A673 (cell line): Measurements from ENCODE around the gene KCNG2. TPM values are rescaled to one million over a fixed set of nuclear protein-coding genes. Genes with fewer than 3 reads are reported as not detected.

Source experiments
- BruUV-seq: library from RNA; stranded (reverse); fragments of 400-500 nt; replicated peaks from 2 replicates; lab custom pipeline; 2021; lab: Mats Ljungman, UMichigan
- CTCF ChIA-PET: fragments of 300-600 bp; sonication (Branson Sonifier 250); formaldehyde crosslinking; loops from one replicate; lab custom pipeline; 2022; ENCODE audit warnings: antibody characterized with exemption; lab: Charles Lee
- POLR2A ChIA-PET: fragments of 300-600 bp; sonication (Branson Sonifier 250); formaldehyde crosslinking; loops from one replicate; lab custom pipeline; 2022; ENCODE audit warnings: antibody characterized with exemption; ENCODE audit not compliant: low non-redundant PET; lab: Charles Lee
- DNase-seq: peaks from one replicate; pipeline ENCODE4 v3.0.0-alpha.2; 2015; ENCODE audit warnings: low spot score
- H3K27ac ChIP-seq: fragments of 200-600 bp; sonication (generic); 2 replicates; pipeline ENCODE4 v1.5.1; 2016; ENCODE audit warnings: mixed run types, low read depth, mild to moderate bottlenecking, mixed read lengths, antibody characterized with exemption, low read length; ENCODE audit not compliant: poor library complexity, severe bottlenecking
- H3K27me3 ChIP-seq: fragments of 200-600 bp; sonication (generic); replicated peaks from 2 replicates; pipeline ENCODE4 v1.6.1; 2017; ENCODE audit warnings: mixed run types, low read depth, mild to moderate bottlenecking, mixed read lengths, antibody characterized with exemption, low read length; ENCODE audit not compliant: insufficient read depth, poor library complexity
- H3K36me3 ChIP-seq: fragments of 200-600 bp; sonication (generic); 2 replicates; pipeline ENCODE4 v1.6.1; 2016; ENCODE audit warnings: mixed run types, mild to moderate bottlenecking, mixed read lengths, antibody characterized with exemption, low read length; ENCODE audit not compliant: insufficient read depth, poor library complexity, severe bottlenecking
- H3K4me1 ChIP-seq: fragments of 200-600 bp; sonication (generic); 2 replicates; pipeline ENCODE4 v1.6.1; 2017; ENCODE audit warnings: mixed run types, mild to moderate bottlenecking, mixed read lengths, antibody characterized with exemption, low read length; ENCODE audit not compliant: insufficient read depth, poor library complexity, severe bottlenecking
- H3K4me3 ChIP-seq: fragments of 200-600 bp; sonication (generic); 2 replicates; pipeline ENCODE4 v1.5.1; 2016; ENCODE audit warnings: low read depth, mixed run types, mild to moderate bottlenecking, mixed read lengths, low read length; ENCODE audit not compliant: poor library complexity, severe bottlenecking
- H3K9me3 ChIP-seq: fragments of 200-600 bp; sonication (generic); 2 replicates; pipeline ENCODE4 v1.6.1; 2016; ENCODE audit warnings: mixed run types, low read depth, mild to moderate bottlenecking, mixed read lengths, antibody characterized with exemption, low read length; ENCODE audit not compliant: poor library complexity, severe bottlenecking
- EZH2 ChIP-seq: fragments of 200-600 bp; sonication (generic); IDR thresholded peaks from 2 replicates; pipeline ENCODE4 v1.6.1; 2017; ENCODE audit warnings: borderline replicate concordance, low read depth, mild to moderate bottlenecking, mixed read lengths, antibody characterized with exemption, low read length; ENCODE audit not compliant: poor library complexity, severe bottlenecking
- intact Hi-C: fragments of 100-400 bp; cut with micrococcal nuclease; formaldehyde crosslinking; loops from one replicate; pipeline ENCODE4 v1.10.0; 2022; ENCODE audit not compliant: unreplicated experiment
- total RNA-seq: library from RNA; stranded (reverse); gene quantifications from 2 replicates; pipeline ENCODE4 v1.2.3, GENCODE V29; 2021
- TF ChIP-seq, protein P1 (sequence below): fragments of 300-800, 200-600 bp; sonication (generic); conservative IDR thresholded peaks from 2 replicates; pipeline ENCODE4 v1.5.1; 2017; ENCODE audit warnings: low read depth, mild to moderate bottlenecking, antibody characterized with exemption, low read length, moderate library complexity, mixed read lengths

KCNG2 gene
- total RNA-seq, 1 experiment from 2014 or later = not detected

DNA sequence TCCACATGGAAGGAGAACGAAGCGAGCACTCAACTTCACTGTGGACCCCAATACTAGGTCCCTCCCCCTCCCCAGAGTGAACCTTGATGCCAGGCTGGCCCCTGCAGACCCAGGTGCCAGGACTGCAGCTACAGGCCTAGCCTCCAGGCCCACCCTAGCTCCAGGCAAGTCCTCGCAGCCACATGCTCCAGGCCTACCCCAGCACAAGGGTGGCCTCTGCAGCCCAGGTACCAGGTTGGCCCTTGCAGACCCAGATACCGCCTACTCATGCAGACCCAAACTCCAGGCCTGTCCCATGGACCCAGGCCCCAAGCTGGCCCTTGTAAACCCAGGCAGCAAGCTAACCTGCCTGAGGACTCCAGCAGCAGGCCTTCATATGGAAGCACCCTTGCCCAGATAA lies 44.2 kb downstream of the KCNG2 start:
- CTCF ChIA-PET = no interaction called here

GRCh38 chr18:79844999-79845563 lies 47.3 kb downstream of the KCNG2 start:
- peaks cover 3% of the 10 kb centered on the region for H3K27me3 ChIP-seq
- POLR2A ChIA-PET = no interaction called here
- DNase-seq = no peak
- H3K27ac ChIP-seq = no peak overlapping the region
- no peak overlapping the region for H3K4me3 ChIP-seq
- no peaks in the 10 kb centered on the region for H3K9me3 ChIP-seq
- BruUV-seq = no TSS peak
- intact Hi-C loops = no loop called here
- H3K4me1 ChIP-seq = no peaks in the 10 kb centered on the region
- TF ChIP-seq EZH2 = no peak
- TF ChIP-seq, protein P1, sequence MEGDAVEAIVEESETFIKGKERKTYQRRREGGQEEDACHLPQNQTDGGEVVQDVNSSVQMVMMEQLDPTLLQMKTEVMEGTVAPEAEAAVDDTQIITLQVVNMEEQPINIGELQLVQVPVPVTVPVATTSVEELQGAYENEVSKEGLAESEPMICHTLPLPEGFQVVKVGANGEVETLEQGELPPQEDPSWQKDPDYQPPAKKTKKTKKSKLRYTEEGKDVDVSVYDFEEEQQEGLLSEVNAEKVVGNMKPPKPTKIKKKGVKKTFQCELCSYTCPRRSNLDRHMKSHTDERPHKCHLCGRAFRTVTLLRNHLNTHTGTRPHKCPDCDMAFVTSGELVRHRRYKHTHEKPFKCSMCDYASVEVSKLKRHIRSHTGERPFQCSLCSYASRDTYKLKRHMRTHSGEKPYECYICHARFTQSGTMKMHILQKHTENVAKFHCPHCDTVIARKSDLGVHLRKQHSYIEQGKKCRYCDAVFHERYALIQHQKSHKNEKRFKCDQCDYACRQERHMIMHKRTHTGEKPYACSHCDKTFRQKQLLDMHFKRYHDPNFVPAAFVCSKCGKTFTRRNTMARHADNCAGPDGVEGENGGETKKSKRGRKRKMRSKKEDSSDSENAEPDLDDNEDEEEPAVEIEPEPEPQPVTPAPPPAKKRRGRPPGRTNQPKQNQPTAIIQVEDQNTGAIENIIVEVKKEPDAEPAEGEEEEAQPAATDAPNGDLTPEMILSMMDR = no peak
- H3K36me3 ChIP-seq = no peaks in the 10 kb centered on the region
- CTCF ChIA-PET = no interaction called here

More for the DNA sequence above, 44.2 kb downstream of the KCNG2 start:
- Histone ChIP-seq H3K9me3 (no peaks in the 10 kb centered on the region), H3K4me1 (no peaks in the 10 kb centered on the region), H3K27me3 (peaks cover 12% of the 10 kb centered on the region), H3K36me3 (no peaks in the 10 kb centered on the region), H3K4me3 (no peak overlapping the region), H3K27ac (no peak overlapping the region)
- POLR2A ChIA-PET = no interaction called here
- BruUV-seq = no TSS peak
- TF ChIP-seq, protein P1 = no peak
- no peak for TF ChIP-seq EZH2
- no peak for DNase-seq
- intact Hi-C loops = no loop called here

- ChIA-PET POLR2A (interaction anchor here (0.7 kb wide), 1 partner anchor 156 kb away, joined by 5 read pairs; no protein-coding TSS in a partner anchor), CTCF (no interaction called here)
- Histone ChIP-seq H3K4me3 (no peak overlapping the region), H3K27me3 (no peaks in the 10 kb centered on the region), H3K9me3 (no peaks in the 10 kb centered on the region), H3K27ac (no peak overlapping the region), H3K36me3 (no peaks in the 10 kb centered on the region), H3K4me1 (no peaks in the 10 kb centered on the region)
- no TSS peak for BruUV-seq
- TF ChIP-seq EZH2 = no peak
- TF ChIP-seq, protein P1 = no peak
- intact Hi-C loops = no loop called here
- no peak for DNase-seq
Observed at GRCh38 chr18:79846936-79847557, 49.3 kb downstream of the KCNG2 start.
